ENCODE measurements around the gene CC2D2A. TPM values are rescaled to one million over a fixed set of nuclear protein-coding genes. Genes with fewer than 3 reads are reported as not detected.
A peak's percentile ranks its signal among the peaks of the same experiment; 100 is the strongest.

CC2D2A gene
- total and polyA plus RNA-seq, 2 of the 13 experiments (the other 11 are each of a cell fraction or from before 2014, with no cell fraction given): 4.2 to 7.2 TPM

DNA sequence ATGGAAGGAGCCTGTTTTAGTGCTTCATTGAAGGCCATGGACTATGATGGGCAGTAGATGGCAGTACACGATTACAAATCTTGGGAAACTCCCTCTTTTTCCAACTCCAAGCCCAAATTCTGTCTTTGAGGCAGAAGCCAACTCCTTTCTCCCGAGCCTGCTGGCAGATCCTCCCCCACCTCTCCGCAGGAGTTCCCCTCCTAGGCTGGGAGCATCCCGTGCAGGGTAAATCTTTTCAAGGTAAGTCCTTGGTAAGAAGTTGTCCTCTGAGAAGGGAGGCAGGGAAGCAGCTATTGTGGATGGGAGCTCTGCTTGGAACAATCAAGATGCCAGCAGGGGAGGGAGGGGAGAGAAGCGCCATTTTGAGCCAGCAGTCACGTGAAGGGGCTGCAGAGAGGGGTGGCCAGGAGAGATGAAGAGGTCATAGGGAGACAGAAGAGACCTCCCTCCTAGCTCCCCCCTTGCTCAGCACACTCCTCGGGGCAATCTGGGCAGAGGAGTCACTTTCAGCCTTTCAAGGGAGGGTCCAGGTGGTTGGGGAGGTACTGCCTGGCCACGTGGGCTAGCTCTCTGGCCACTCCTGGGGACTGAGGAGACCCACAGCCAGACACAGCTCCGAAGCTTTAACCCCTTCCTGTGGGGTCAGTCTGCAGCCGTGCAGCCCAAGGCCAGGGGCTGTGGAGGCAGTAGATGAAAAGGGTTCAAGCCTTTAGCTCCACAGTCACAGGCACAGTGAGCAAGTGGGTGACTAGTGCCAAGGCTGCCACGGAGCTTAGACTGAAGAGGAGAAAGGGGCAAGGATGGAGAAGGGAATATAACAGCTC, 9.6 kb downstream of the CC2D2A start (continued):
- no peak for TF ChIP-seq TSC22D2 (CRISPR knock-in tag; IDR thresholded peaks at IDR 0.05; ENCODE audit: borderline replicate concordance)
- 0 out of 2 replicates have a peak, but pooled peaks have one; percentile 78 for TF ChIP-seq ZNF557 (CRISPR knock-in tag; IDR thresholded peaks at IDR 0.05)
- no peak for TF ChIP-seq ZIK1 (CRISPR knock-in tag; IDR thresholded peaks at IDR 0.05; ENCODE audit: borderline replicate concordance, low read depth)
- no peak for TF ChIP-seq KDM4B (CRISPR knock-in tag; IDR thresholded peaks at IDR 0.05)
- TF ChIP-seq ZNF598 (CRISPR knock-in tag; IDR thresholded peaks at IDR 0.05; ENCODE audit: borderline replicate concordance): no peak
- no peak; the same call in 1 of the 2 replicates for TF ChIP-seq ZNF737 (CRISPR knock-in tag; IDR thresholded peaks at IDR 0.05; ENCODE audit: borderline replicate concordance)
- no peak for TF ChIP-seq NR2F6 (IDR thresholded peaks at IDR 0.05)
- TF ChIP-seq NR2F6 (CRISPR knock-in tag; IDR thresholded peaks at IDR 0.05): no peak
- no peak for TF ChIP-seq STAT6 (CRISPR knock-in tag; IDR thresholded peaks at IDR 0.05; ENCODE audit: borderline replicate concordance)
- no peak for TF ChIP-seq GATA4 (IDR thresholded peaks at IDR 0.05; ENCODE audit: borderline replicate concordance, low read depth)
- no peak for TF ChIP-seq SCMH1 (CRISPR knock-in tag; IDR thresholded peaks at IDR 0.05; ENCODE audit: borderline replicate concordance)
- no peak for TF ChIP-seq ZNF629 (CRISPR knock-in tag; conservative IDR thresholded peaks at IDR 0.05)
- TF ChIP-seq ZNF607 (CRISPR knock-in tag; IDR thresholded peaks at IDR 0.05; ENCODE audit: borderline replicate concordance): no peak
- TF ChIP-seq REPIN1 (CRISPR knock-in tag; IDR thresholded peaks at IDR 0.05; ENCODE audit: borderline replicate concordance, low read depth): no peak; the same call in 1 of the 2 replicates
- TF ChIP-seq ZHX1 (CRISPR knock-in tag; IDR thresholded peaks at IDR 0.05; ENCODE audit: low read depth): 0 out of 2 replicates have a peak, but pooled peaks have one; percentile 31
